ENCODE measurements around the gene ZNF302. TPM values are rescaled to one million over a fixed set of nuclear protein-coding genes. Genes with fewer than 3 reads are reported as not detected.

ZNF302 gene
- total and polyA plus RNA-seq, 2 experiments from 2014 or later: 16.6 to 27.4 TPM

DNA sequence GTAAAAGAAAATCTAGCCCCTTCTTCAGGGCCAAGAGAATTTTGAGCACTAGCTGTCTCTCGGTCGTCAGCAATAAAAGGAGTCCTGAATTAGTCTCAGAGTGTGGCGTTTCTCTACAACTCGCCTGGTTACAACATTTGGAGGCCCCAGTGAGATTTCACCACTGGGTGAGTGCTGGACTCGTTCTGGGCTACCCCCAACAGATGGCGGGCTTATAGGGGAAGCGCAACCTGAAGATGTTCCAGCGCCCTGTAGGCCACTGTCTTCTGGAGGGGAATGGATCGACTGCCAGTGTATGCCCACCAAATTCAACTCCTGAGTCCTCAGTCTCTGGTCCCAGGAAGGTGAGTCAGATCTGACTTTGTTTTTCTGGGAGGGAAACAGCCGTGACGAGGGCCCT is 44.9 kb downstream of the ZNF302 start:
- Histone ChIP-seq H3K79me2 (replicated peaks; ENCODE audit: insufficient read depth) (no peaks in the 10 kb centered on the region), H3K4me2 (no peak overlapping the region), H3K4me1 (ENCODE audit: insufficient read depth) (no peaks in the 10 kb centered on the region), H3K27me3 (ENCODE audit: insufficient read depth) (no peaks in the 10 kb centered on the region), H3K4me3 (no peak overlapping the region), H2AFZ (no peak overlapping the region), H3K27ac (ENCODE audit: low read depth) (no peak overlapping the region), H3K9me2 (ENCODE audit: insufficient read depth) (no peaks in the 10 kb centered on the region), H4K20me1 (replicated peaks; ENCODE audit: insufficient read depth) (no peaks in the 10 kb centered on the region), H3F3A (replicated peaks; ENCODE audit: low read depth) (no peaks in the 10 kb centered on the region), H3K36me3 (ENCODE audit: insufficient read depth) (no peaks in the 10 kb centered on the region)
- Mint-ChIP-seq H3K27me3 (ENCODE audit: insufficient read depth, low read depth, poor library complexity) (peaks cover 6% of the 10 kb centered on the region), H3K36me3 (ENCODE audit: low read depth) (no peaks in the 10 kb centered on the region; the same call in 2 of the 3 replicates), H3K4me1 (no peaks in the 10 kb centered on the region), H3K4me3 (no peak overlapping the region), H3K9me3 (peaks cover 30% of the 10 kb centered on the region), H3K27ac (no peak overlapping the region)
- ATAC-seq (no peak), DNase-seq (ENCODE audit: low spot score) (no peak)
- TF ChIP-seq STAT1 (IDR thresholded peaks at IDR 0.05; ENCODE audit: unreplicated experiment) (no peak), CREB1 (CRISPR knock-in tag; IDR thresholded peaks at IDR 0.05; ENCODE audit: low read depth) (no peak), ZNF331 (CRISPR knock-in tag; IDR thresholded peaks at IDR 0.05; ENCODE audit: low read depth) (no peak), EZH2phosphoT487 (IDR thresholded peaks at IDR 0.05; ENCODE audit: unreplicated experiment) (no peak), ZNF114 (CRISPR knock-in tag; IDR thresholded peaks at IDR 0.05) (no peak), EZH2 (IDR thresholded peaks at IDR 0.05; ENCODE audit: low read depth, unreplicated experiment) (no peak), JUNB (IDR thresholded peaks at IDR 0.05; ENCODE audit: unreplicated experiment) (no peak), NANOG (IDR thresholded peaks at IDR 0.05; ENCODE audit: borderline replicate concordance) (no peak), REST (IDR thresholded peaks at IDR 0.05; ENCODE audit: unreplicated experiment) (no peak), CTCF (conservative IDR thresholded peaks at IDR 0.05; ENCODE audit: low read depth in 2 of 2) (no peak), POLR2AphosphoS5 (IDR thresholded peaks at IDR 0.05; ENCODE audit: low read depth) (no peak)
- TF ChIP-seq, protein P1, sequence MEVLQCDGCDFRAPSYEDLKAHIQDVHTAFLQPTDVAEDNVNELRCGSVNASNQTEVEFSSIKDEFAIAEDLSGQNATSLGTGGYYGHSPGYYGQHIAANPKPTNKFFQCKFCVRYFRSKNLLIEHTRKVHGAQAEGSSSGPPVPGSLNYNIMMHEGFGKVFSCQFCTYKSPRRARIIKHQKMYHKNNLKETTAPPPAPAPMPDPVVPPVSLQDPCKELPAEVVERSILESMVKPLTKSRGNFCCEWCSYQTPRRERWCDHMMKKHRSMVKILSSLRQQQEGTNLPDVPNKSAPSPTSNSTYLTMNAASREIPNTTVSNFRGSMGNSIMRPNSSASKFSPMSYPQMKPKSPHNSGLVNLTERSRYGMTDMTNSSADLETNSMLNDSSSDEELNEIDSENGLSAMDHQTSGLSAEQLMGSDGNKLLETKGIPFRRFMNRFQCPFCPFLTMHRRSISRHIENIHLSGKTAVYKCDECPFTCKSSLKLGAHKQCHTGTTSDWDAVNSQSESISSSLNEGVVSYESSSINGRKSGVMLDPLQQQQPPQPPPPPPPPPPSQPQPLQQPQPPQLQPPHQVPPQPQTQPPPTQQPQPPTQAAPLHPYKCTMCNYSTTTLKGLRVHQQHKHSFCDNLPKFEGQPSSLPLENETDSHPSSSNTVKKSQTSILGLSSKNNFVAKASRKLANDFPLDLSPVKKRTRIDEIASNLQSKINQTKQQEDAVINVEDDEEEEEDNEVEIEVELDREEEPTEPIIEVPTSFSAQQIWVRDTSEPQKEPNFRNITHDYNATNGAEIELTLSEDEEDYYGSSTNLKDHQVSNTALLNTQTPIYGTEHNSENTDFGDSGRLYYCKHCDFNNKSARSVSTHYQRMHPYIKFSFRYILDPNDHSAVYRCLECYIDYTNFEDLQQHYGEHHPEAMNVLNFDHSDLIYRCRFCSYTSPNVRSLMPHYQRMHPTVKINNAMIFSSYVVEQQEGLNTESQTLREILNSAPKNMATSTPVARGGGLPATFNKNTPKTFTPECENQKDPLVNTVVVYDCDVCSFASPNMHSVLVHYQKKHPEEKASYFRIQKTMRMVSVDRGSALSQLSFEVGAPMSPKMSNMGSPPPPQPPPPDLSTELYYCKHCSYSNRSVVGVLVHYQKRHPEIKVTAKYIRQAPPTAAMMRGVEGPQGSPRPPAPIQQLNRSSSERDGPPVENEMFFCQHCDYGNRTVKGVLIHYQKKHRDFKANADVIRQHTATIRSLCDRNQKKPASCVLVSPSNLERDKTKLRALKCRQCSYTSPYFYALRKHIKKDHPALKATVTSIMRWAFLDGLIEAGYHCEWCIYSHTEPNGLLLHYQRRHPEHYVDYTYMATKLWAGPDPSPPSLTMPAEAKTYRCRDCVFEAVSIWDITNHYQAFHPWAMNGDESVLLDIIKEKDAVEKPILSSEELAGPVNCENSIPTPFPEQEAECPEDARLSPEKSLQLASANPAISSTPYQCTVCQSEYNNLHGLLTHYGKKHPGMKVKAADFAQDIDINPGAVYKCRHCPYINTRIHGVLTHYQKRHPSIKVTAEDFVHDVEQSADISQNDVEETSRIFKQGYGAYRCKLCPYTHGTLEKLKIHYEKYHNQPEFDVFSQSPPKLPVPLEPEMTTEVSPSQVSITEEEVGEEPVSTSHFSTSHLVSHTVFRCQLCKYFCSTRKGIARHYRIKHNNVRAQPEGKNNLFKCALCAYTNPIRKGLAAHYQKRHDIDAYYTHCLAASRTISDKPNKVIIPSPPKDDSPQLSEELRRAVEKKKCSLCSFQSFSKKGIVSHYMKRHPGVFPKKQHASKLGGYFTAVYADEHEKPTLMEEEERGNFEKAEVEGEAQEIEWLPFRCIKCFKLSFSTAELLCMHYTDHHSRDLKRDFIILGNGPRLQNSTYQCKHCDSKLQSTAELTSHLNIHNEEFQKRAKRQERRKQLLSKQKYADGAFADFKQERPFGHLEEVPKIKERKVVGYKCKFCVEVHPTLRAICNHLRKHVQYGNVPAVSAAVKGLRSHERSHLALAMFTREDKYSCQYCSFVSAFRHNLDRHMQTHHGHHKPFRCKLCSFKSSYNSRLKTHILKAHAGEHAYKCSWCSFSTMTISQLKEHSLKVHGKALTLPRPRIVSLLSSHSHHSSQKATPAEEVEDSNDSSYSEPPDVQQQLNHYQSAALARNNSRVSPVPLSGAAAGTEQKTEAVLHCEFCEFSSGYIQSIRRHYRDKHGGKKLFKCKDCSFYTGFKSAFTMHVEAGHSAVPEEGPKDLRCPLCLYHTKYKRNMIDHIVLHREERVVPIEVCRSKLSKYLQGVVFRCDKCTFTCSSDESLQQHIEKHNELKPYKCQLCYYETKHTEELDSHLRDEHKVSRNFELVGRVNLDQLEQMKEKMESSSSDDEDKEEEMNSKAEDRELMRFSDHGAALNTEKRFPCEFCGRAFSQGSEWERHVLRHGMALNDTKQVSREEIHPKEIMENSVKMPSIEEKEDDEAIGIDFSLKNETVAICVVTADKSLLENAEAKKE (CRISPR knock-in tag; IDR thresholded peaks at IDR 0.05): no peak
- TF ChIP-seq, protein P2, sequence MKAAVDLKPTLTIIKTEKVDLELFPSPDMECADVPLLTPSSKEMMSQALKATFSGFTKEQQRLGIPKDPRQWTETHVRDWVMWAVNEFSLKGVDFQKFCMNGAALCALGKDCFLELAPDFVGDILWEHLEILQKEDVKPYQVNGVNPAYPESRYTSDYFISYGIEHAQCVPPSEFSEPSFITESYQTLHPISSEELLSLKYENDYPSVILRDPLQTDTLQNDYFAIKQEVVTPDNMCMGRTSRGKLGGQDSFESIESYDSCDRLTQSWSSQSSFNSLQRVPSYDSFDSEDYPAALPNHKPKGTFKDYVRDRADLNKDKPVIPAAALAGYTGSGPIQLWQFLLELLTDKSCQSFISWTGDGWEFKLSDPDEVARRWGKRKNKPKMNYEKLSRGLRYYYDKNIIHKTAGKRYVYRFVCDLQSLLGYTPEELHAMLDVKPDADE (IDR thresholded peaks at IDR 0.05): no peak
